ENCODE measurements around the gene KCNIP4. TPM values are rescaled to one million over a fixed set of nuclear protein-coding genes. Genes with fewer than 3 reads are reported as not detected.

Gene KCNIP4
- total RNA-seq, 1 donor from 2014 or later = not detected

DNA sequence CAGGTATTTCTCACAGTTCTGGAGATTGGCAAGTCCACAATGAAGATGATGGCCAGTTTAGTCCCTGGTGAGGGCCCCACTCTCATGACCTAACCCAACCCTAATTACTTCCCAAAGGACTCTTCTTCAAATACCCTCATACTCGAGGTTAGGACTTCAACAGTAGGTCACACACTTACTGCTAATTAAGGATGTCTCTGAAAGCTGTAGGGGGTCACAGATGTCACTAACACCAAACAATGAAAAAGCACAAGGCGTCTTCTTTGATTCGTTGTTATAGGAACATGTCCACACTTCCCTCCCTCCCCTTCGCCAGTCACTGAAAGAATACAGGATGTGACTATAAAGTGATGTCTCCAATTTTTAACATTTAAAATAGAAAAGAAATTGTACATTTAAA lies 938.6 kb downstream of the KCNIP4 start:
- TF ChIP-seq, protein P1, sequence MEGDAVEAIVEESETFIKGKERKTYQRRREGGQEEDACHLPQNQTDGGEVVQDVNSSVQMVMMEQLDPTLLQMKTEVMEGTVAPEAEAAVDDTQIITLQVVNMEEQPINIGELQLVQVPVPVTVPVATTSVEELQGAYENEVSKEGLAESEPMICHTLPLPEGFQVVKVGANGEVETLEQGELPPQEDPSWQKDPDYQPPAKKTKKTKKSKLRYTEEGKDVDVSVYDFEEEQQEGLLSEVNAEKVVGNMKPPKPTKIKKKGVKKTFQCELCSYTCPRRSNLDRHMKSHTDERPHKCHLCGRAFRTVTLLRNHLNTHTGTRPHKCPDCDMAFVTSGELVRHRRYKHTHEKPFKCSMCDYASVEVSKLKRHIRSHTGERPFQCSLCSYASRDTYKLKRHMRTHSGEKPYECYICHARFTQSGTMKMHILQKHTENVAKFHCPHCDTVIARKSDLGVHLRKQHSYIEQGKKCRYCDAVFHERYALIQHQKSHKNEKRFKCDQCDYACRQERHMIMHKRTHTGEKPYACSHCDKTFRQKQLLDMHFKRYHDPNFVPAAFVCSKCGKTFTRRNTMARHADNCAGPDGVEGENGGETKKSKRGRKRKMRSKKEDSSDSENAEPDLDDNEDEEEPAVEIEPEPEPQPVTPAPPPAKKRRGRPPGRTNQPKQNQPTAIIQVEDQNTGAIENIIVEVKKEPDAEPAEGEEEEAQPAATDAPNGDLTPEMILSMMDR (IDR thresholded peaks at IDR 0.05; ENCODE audit: borderline replicate concordance) = no peak
- DNase-seq = no peak
- intact Hi-C loops (cut with micrococcal nuclease) = no loop called here
- no peak overlapping the region for H3K4me3 ChIP-seq
- H3K27ac ChIP-seq (replicated peaks) = no peak overlapping the region
- H3K4me1 ChIP-seq = no peaks in the 10 kb centered on the region
- no peaks in the 10 kb centered on the region for H3K27me3 ChIP-seq (ENCODE audit: low read depth)
- H3K9me3 ChIP-seq (replicated peaks) = peaks cover 4% of the 10 kb centered on the region
- no peaks in the 10 kb centered on the region for H3K36me3 ChIP-seq

DNA sequence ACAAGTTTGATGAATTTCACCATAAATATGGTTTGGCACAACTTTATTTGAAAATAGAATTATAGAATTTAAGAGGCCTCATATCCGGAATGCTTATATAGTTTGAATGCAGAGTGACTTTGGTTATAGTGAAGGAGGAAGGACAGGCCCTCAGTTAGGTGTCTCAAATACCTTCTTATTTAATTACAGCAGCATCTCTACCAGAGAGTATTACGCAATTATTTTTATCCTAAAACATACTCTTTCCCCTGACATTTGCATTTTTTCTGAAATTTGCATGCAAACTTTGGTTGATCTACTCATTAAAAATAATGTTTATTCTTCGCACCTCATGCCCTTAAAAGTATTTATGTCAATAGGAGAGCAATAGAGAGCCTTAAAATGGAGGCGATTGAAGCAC lies 942.9 kb downstream of the KCNIP4 start:
- Histone ChIP-seq H3K4me3 (no peak overlapping the region), H3K36me3 (no peaks in the 10 kb centered on the region), H3K27me3 (ENCODE audit: low read depth) (no peaks in the 10 kb centered on the region), H3K4me1 (no peaks in the 10 kb centered on the region), H3K9me3 (replicated peaks) (no peaks in the 10 kb centered on the region), H3K27ac (replicated peaks) (no peak overlapping the region)
- no peak for DNase-seq
- TF ChIP-seq, protein P1 (IDR thresholded peaks at IDR 0.05; ENCODE audit: borderline replicate concordance) = no peak
- intact Hi-C loops (cut with micrococcal nuclease) = no loop called here

DNA sequence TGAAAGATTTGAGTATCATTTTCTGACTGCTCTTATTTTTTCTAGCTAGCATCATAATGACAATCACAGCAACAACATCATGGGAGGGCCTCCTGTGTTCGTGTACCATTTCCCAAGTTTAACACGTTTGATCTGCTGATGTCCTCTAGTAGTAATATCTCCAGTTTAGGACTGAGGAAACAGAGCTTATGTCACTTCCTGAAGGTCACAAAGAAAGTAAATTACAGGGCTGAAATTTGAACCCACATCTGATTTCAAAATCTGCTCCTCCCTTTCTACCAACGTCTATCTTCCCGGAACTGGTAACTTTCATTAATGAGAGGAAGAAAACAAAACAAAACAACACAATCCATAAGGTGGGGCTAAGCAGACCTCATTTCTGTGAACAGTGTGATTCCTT lies 945.6 kb downstream of the KCNIP4 start:
- intact Hi-C loops (cut with micrococcal nuclease) = no loop called here
- Histone ChIP-seq H3K27me3 (ENCODE audit: low read depth) (no peaks in the 10 kb centered on the region), H3K27ac (replicated peaks) (no peak overlapping the region), H3K36me3 (no peaks in the 10 kb centered on the region), H3K4me1 (no peaks in the 10 kb centered on the region), H3K4me3 (no peak overlapping the region), H3K9me3 (replicated peaks) (no peaks in the 10 kb centered on the region)
- DNase-seq = no peak
- TF ChIP-seq, protein P1 (IDR thresholded peaks at IDR 0.05; ENCODE audit: borderline replicate concordance) = no peak

DNA sequence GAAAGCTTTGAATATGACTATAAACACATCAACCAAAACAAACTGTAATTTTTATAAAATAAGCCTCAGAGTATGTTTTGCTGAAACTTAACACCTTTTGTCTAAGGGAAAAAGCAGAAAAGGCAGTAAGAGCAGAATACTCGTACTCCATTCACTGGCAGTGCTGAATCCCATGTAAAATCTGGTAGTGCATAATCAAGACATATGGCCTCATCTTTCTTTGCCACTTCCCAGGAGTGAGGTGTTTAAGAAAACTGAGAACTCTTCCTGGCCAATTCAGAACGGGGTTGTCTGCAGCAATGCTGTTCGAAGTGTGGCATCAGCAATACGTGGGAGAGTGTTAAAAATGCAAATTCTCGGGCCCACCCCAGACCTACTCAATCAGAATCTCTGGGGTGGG lies 946.3 kb downstream of the KCNIP4 start:
- H3K9me3 ChIP-seq (replicated peaks) = no peaks in the 10 kb centered on the region
- H3K4me3 ChIP-seq = no peak overlapping the region
- H3K27ac ChIP-seq (replicated peaks) = no peak overlapping the region
- intact Hi-C loops (cut with micrococcal nuclease) = no loop called here
- no peaks in the 10 kb centered on the region for H3K36me3 ChIP-seq
- H3K27me3 ChIP-seq (ENCODE audit: low read depth) = no peaks in the 10 kb centered on the region
- no peaks in the 10 kb centered on the region for H3K4me1 ChIP-seq
- TF ChIP-seq, protein P1 (IDR thresholded peaks at IDR 0.05; ENCODE audit: borderline replicate concordance) = no peak
- no peak for DNase-seq

DNA sequence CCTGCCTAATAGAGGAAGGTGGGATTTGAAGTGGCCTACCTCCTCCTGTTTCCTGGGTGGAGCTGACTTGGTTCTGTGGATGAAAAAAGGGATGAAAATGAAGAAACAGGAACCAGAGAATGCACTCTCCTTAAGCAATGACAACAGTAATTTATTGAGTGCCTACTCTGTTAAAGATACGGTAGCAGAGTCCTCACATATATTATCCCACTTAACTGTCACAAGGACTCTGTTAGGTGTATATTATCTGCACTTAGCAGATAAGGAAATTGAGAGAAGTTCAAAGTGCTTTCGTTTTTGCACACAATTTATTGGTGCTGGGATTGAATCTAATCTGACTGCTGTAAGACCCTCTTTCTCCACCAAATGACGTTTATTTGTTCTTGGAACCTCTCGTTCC lies 947.1 kb downstream of the KCNIP4 start:
- H3K4me3 ChIP-seq = no peak overlapping the region
- H3K27ac ChIP-seq (replicated peaks) = no peak overlapping the region
- intact Hi-C loops (cut with micrococcal nuclease) = no loop called here
- H3K36me3 ChIP-seq = no peaks in the 10 kb centered on the region
- no peaks in the 10 kb centered on the region for H3K9me3 ChIP-seq (replicated peaks)
- H3K4me1 ChIP-seq = no peaks in the 10 kb centered on the region
- no peak for DNase-seq
- TF ChIP-seq, protein P1 (IDR thresholded peaks at IDR 0.05; ENCODE audit: borderline replicate concordance) = no peak
- H3K27me3 ChIP-seq (ENCODE audit: low read depth) = no peaks in the 10 kb centered on the region

DNA sequence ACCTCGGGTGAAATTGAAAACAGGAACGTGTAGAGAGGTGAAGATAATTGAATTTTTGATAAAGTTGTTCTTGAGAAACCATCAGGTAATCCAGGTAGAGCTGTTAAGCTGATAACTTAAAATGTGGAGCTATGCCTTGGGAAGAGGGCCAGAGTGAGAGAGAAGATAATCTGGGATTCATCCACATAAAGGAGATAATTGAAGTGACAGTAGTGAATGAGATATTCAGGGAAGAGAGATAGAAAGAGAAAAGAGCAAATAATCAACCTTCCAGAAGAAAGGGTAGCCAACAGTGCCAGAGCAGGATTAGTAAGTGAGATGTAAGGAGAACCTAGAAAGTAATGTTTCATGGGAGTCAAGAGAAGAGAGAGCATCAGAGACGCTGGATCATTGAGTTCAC lies 950.7 kb downstream of the KCNIP4 start:
- H3K9me3 ChIP-seq (replicated peaks) = peaks cover 14% of the 10 kb centered on the region
- intact Hi-C loops (cut with micrococcal nuclease) = no loop called here
- no peaks in the 10 kb centered on the region for H3K36me3 ChIP-seq
- H3K4me3 ChIP-seq = no peak overlapping the region
- no peaks in the 10 kb centered on the region for H3K4me1 ChIP-seq
- no peaks in the 10 kb centered on the region for H3K27me3 ChIP-seq (ENCODE audit: low read depth)
- DNase-seq = no peak
- TF ChIP-seq, protein P1 (IDR thresholded peaks at IDR 0.05; ENCODE audit: borderline replicate concordance) = no peak
- no peak overlapping the region for H3K27ac ChIP-seq (replicated peaks)

All from left ventricle myocardium inferior (tissue), 1 donor.